Esophagus (tissue), 2 donors: Measurements from ENCODE around the gene FAM170B. TPM values are rescaled to one million over a fixed set of nuclear protein-coding genes. Genes with fewer than 3 reads are reported as not detected.

Experiments used
- H3K27ac ChIP-seq, 2 donors: one replicate each; pipeline ENCODE4 v1.5.1; 2013; ENCODE audit warnings: low read depth in 2 of 2, mild to moderate bottlenecking in 2 of 2, inconsistent platforms in 1 of 2, low read length in 1 of 2, moderate library complexity in 1 of 2
- H3K27me3 ChIP-seq, 2 donors: one replicate each; pipeline ENCODE4 v1.6.1; 2013; ENCODE audit warnings: low read length in 2 of 2, control low read depth in 1 of 2, mild to moderate bottlenecking in 1 of 2; ENCODE audit not compliant: insufficient read depth in 2 of 2, control insufficient read depth in 1 of 2
- H3K36me3 ChIP-seq, 2 donors: one replicate each; pipeline ENCODE4 v1.6.1; 2013; ENCODE audit warnings: low read length in 1 of 2; ENCODE audit not compliant: control insufficient read depth in 2 of 2, insufficient read depth in 2 of 2
- H3K4me1 ChIP-seq, 2 donors: one replicate each; pipeline ENCODE4 v1.6.1; 2013; ENCODE audit warnings: low read length in 1 of 2; ENCODE audit not compliant: control insufficient read depth in 2 of 2, insufficient read depth in 2 of 2
- H3K4me3 ChIP-seq, 2 donors: one replicate each; pipeline ENCODE4 v1.5.1; 2013; ENCODE audit warnings: low read length in 2 of 2, mild to moderate bottlenecking in 2 of 2, low read depth in 1 of 2, moderate library complexity in 1 of 2
- H3K9me3 ChIP-seq, 2 donors: one replicate each; pipeline ENCODE4 v1.6.1; 2013; ENCODE audit warnings: mild to moderate bottlenecking in 2 of 2, low read depth in 1 of 2, low read length in 1 of 2, moderate library complexity in 1 of 2; ENCODE audit not compliant: control insufficient read depth in 2 of 2, insufficient read depth in 1 of 2
- WGBS, 2 donors: extraction: QIAGEN DNeasy Blood & Tissue Kit; methylation state at CpG; one replicate each; pipeline ENCODE4 v1.1.7; 2013; 5-methylcytosine and 5-hydroxymethylcytosine counted together
- polyA plus RNA-seq, 2 donors: library from polyadenylated mRNA; stranded (reverse); fragments of 200-250 nt; gene quantifications; one replicate each; pipeline ENCODE4 v1.2.3, GENCODE V29; 2013
- donor health status: healthy with polysubstance abuse.
- donor health status: Bipolar disorder and iron deficiency.

The FAM170B gene
- polyA plus RNA-seq, 2 donors, result not detected

DNA sequence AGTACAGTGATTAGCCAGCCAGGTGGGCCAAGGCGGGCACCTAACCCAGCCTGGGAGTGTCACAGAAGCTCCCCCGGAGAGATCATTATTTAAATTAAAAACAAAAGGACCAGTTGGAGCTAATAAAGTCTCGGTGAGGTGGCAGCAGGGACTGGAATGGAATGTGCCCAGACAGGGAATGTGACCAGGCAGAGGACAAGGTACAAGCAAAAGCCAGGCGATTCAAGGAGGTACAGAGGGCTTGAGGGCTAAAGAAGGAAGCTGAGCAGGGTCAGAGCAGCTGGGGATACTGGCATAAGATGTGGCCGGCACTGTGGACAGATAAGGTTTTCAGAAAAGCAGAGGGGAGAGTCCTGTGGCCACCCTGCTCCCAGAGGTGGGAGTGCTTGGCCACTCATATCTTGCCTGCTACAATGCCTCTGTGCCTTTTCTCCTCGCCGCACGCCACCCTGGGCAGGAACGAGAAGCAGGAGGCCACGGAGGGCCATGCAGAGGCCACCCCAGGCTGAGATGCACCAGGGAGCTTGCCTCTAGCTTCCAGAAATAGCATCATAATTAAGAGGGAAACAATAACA lies 41.2 kb upstream of the FAM170B start:
- H3K9me3 ChIP-seq, result no peaks in the 10 kb centered on the region
- H3K27ac ChIP-seq, result no peak overlapping the region
- no peaks in the 10 kb centered on the region for H3K27me3 ChIP-seq
- H3K4me3 ChIP-seq, result no peak overlapping the region
- no peaks in the 10 kb centered on the region for H3K36me3 ChIP-seq
- 75 to 80% methylated on average over 10 of the region's 10 CpGs for whole genome bisulfite sequencing, 2 donors
- no peaks in the 10 kb centered on the region for H3K4me1 ChIP-seq

DNA sequence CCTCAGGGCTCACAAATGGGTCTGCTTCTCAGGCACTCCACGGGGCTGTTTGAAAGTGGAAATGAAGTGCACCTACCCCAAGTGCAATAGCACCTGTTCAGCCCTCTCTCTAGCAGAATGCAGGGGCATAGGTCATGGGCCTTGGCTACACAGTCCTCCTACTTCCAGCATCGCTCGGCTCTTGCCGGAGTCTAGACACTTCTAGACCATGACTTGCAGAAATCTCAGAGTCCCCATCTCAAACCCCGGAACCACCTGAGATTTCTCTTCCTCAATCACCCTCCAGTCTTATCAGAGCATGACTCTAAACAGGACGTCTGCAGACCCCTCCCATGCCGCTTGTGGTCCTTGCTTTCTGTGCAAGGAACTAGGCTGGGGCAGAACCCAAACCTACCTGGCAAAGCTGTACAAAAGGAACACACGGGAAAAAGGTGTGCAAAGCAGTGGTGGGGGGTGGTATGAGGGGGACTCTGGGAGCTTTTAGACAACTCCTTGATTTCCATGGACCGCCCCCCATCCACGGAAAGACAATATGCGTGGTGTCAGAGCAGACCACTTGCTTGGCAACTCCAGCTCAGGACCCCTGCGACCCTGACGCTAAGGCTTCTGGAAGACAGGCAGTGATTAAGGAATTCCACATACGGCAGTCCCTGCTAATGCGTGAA lies 40.6 kb upstream of the FAM170B start:
- Histone ChIP-seq H3K4me3 (no peak overlapping the region), H3K27ac (no peak overlapping the region), H3K9me3 (no peaks in the 10 kb centered on the region), H3K4me1 (no peaks in the 10 kb centered on the region), H3K27me3 (no peaks in the 10 kb centered on the region), H3K36me3 (no peaks in the 10 kb centered on the region)
- 70 to 80% methylated on average over 15 of the region's 15 CpGs for WGBS, 2 donors

DNA sequence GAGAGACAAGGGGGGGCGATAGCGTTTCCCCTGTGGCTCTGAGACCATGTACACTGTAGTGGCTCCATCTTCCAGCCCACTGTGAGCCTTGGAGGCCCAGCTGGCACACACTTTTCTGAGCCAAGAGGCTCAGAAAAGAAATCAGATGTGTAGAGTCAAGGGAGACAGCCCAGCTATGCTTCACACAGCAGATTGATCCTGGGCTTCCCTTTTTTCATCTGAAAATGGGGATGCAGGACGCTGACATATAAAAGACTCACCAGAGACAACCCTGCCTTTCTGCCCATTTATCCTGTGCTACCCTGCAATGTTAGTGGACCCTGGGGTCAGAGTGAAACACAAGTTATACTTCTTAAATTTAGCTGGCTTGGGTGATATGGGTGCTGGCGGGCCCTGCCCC lies 40.0 kb upstream of the FAM170B start:
- H3K4me3 ChIP-seq, result no peak overlapping the region
- no peaks in the 10 kb centered on the region for H3K36me3 ChIP-seq
- WGBS, 2 donors, result 79 to 84% methylated on average over 4 of the region's 4 CpGs
- no peaks in the 10 kb centered on the region for H3K4me1 ChIP-seq
- no peaks in the 10 kb centered on the region for H3K9me3 ChIP-seq
- H3K27me3 ChIP-seq, result no peaks in the 10 kb centered on the region
- H3K27ac ChIP-seq, result no peak overlapping the region

DNA sequence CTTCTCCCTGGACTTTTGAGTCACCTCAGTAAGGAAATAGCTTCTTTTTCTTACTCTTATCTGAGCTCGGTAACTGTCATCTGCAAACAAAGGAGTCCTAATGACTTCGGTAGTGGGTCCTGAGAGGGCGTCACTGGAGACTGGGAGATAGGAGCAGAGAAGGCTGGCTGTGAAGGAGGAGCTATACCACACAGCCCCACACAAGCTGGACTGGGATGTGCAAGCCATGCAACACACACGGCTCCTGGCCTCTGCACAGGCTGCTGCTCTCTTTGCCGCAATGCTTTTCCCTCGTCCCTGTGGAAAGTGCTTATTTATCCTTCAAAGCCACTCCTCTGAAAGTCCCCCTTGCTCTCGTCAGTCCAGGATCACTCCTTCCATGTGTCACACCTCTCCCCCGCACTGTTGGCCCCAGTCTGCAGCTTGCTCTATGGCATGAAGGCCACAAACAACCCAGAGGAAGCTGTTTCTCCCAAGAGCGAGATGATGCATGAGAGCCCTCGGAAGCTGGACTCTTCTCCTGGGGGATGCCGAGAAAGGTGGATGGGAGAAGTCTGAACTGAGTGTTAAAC lies 39.5 kb upstream of the FAM170B start:
- no peak overlapping the region for H3K4me3 ChIP-seq
- no peaks in the 10 kb centered on the region for H3K27me3 ChIP-seq
- no peaks in the 10 kb centered on the region for H3K36me3 ChIP-seq
- 80 to 94% methylated on average over 11 of the region's 11 CpGs for WGBS, 2 donors
- peaks cover 0 to under 1% of the 10 kb centered on the region in 2 donors for H3K4me1 ChIP-seq
- H3K9me3 ChIP-seq, result no peaks in the 10 kb centered on the region
- no peak overlapping the region for H3K27ac ChIP-seq

DNA sequence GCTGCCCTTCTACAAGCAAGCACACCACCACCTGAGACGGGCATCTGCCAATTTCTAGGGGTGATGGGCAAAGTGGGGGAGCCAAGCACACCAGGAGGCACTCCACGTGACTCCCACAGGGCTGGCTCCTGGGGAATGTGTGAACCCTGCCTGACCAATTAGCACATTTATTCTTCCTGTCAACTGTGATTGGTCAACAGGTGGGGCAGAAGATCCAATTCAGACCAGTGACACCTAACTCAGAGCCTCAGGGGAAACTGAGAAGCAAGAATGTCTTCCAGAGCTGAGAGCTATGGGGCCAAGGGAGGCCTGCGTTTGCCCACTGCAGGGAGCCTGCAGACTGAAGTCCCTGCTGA lies 38.9 kb upstream of the FAM170B start:
- Histone ChIP-seq H3K4me1 (peaks cover 0 to 3% of the 10 kb centered on the region in 2 donors), H3K36me3 (no peaks in the 10 kb centered on the region), H3K4me3 (no peak overlapping the region), H3K9me3 (no peaks in the 10 kb centered on the region), H3K27me3 (no peaks in the 10 kb centered on the region), H3K27ac (no peak overlapping the region)
- WGBS, 2 donors, result 84 to 93% methylated on average over 3 of the region's 3 CpGs

DNA sequence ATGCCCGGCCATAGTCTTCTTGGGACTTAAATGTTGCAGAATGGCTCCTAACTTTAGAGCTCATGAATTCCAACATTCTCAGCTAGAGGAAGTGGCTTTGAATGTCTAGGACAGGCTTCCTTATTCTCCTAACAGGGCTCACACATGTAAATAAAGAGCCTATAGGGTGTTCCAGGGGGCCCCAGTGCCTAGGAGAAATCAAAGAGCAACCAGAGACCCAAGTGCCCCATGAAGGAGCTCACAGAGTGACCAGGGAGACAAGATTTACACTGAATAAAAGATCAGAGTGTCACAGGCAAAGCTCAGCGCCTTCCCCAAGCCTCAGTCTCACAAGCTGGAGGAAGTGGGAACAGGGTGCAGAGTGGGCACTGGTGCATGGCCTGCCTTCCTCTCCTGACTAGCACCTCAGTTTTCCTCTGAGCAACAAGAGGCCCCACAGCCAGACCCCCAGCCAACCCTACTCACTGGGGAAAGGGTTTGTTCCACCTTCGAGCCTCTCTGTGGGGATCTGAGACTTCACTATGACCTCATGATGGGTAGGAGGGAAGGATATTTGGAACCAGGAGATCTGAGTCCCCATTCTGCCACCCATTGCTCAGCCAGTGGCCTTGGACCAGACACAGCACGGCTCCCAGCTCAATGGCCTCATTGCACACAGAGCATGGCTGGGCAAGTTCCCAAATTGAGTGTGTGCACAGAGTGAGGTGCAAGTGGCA lies 38.4 kb upstream of the FAM170B start:
- Histone ChIP-seq H3K36me3 (no peaks in the 10 kb centered on the region), H3K4me1 (peaks cover 0 to 3% of the 10 kb centered on the region in 2 donors), H3K27ac (no peak overlapping the region), H3K4me3 (no peak overlapping the region), H3K27me3 (no peaks in the 10 kb centered on the region), H3K9me3 (no peaks in the 10 kb centered on the region)
- 87 to 90% methylated on average over 4 of the region's 4 CpGs for WGBS, 2 donors

DNA sequence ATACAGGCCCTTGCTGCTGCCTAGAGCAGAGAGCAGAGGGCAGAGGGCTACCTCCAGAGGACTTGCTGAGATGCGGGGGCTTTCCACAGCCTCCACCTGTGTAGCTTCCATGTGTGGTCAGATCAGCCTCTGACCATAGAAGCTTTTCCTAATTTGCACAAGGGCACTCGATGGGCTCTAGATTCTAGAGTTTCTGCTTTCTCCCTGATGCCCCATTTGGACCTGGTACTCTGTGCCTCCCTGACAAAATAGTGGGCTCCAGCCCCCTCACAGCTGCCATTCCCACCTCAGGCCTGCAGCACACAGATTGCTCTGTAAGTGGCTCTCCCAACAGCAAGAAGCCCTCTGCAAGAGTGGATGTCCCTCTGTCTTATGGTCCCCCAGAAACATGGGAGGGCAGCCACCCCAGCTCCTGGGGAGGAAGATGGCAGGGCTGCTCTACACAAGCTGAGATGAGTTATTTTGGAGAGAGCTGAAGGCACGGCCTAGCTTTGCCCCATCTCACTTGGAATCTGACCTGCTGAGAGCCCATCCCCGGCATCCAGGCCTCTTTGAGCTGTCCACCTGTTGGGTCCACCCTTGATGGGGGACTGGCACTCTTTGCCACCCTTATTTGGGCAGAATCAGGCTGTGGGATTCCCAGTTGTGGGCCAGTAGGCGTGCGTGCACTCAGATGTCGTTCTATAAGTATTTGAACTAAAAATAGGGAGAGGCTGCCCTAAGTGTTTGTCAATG lies 37.7 kb upstream of the FAM170B start:
- no peak overlapping the region for H3K27ac ChIP-seq
- no peaks in the 10 kb centered on the region for H3K27me3 ChIP-seq
- no peaks in the 10 kb centered on the region for H3K36me3 ChIP-seq
- peaks cover 0 to 3% of the 10 kb centered on the region in 2 donors for H3K4me1 ChIP-seq
- 72 to 85% methylated on average over 7 of the region's 7 CpGs for WGBS, 2 donors
- no peak overlapping the region for H3K4me3 ChIP-seq
- H3K9me3 ChIP-seq, result no peaks in the 10 kb centered on the region

DNA sequence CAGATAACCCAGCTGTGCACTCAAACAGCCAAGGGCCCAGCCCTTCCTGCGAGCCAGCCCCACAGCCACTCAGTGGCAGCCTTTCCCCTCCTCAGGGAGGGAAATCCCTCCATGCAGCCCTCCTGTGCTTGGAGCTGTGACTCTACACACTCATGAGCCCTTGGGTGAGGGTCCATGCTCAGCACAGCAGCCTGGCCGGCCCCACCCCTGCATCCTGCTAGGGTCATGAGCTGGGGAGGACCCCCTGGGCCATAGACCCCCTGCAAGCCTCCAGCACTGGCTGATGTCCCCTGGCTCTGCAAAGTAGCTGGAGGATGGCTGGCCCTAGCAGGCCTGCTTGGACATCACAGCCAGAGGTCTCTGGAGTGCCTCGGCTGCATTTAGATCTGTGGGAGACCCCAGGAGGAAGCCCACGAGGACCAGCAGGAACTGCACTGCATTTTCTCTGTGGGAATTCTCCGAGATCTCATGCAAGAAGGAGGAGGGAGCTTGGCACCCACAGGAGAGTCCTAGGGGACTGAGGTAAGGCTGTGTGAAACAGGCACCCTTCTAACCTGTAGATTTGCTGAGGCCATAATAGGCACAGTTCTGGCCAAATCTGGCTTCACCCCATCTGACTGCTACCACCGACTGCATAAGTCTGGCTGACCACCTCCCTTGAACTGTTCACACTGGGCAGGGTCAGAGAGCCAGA lies 37.0 kb upstream of the FAM170B start:
- H3K27me3 ChIP-seq, result no peaks in the 10 kb centered on the region
- peaks cover 0 to 3% of the 10 kb centered on the region in 2 donors for H3K4me1 ChIP-seq
- 71 to 79% methylated on average over 6 of the region's 6 CpGs for WGBS, 2 donors
- no peaks in the 10 kb centered on the region for H3K9me3 ChIP-seq
- no peak overlapping the region for H3K4me3 ChIP-seq
- H3K36me3 ChIP-seq, result no peaks in the 10 kb centered on the region
- no peak overlapping the region for H3K27ac ChIP-seq

DNA sequence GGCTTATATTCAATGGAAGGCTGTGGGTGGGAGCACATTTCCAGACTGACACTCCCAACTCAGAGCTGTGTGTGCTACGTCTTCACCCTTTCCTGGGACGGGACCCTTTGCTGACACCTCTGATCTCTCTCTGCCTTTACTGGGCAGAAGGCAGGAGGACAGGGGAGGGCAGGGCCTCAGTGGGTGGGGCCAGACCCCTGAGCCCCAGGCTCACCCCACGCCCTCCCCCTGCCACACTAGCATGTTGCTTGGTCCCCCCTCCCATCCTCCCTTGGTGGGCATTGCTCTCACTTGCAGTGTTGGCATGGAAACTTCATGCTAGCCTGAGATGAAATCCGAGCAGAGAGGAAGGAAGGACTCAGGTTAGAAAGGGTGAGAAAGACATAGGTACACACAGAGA lies 36.0 kb upstream of the FAM170B start:
- H3K27ac ChIP-seq, result no peak overlapping the region
- WGBS, 2 donors, result 67 to 82% methylated on average over 4 of the region's 4 CpGs
- H3K27me3 ChIP-seq, result no peaks in the 10 kb centered on the region
- H3K4me1 ChIP-seq, result peaks cover 0 to 3% of the 10 kb centered on the region in 2 donors
- H3K4me3 ChIP-seq, result no peak overlapping the region
- H3K36me3 ChIP-seq, result no peaks in the 10 kb centered on the region
- H3K9me3 ChIP-seq, result no peaks in the 10 kb centered on the region
